ENCODE measurements around the gene SFSWAP.

The SFSWAP gene

DNA sequence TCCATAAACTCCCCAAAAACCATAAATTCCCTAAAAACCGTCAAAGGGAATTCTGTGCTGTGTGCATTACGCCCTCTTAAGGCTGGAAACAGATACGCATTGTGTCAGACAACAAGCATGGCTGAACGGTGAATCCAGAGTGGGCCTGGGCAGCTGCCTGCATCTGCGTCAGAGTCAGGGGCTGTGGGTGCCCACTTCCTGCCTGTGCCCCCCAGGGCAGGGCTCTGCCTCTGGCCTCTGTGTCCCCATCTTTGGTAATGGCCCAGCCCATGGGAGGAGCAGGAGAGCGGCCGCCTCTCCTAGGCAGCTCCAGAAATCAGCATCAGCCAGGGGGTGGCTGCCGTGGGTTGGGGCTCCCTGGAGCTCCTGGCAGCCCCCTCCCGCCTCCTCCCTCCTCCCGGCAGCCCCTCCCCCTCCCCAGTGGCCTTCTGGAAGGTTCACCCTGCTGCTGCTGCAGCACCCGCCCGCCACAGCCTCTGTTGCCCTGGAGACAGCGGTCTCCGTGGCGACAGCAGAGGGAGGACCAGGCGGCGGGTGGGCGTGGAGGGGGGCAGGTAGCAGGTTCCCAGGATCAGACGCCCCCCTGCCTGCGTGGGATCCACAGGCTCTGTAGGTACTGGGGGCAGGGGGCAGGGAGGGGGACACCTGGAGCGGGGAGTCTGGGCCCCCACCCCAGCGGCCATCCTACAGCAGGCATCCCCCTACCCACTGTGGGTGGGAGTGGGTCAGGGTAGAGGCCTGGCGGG is 123.2 kb downstream of the SFSWAP start:
- TF ChIP-seq GATA3 (IDR thresholded peaks at IDR 0.05; ENCODE audit: low read depth, low read length) = no peak
- TF ChIP-seq GATA2 (IDR thresholded peaks at IDR 0.05; ENCODE audit: low read depth, low read length) = no peak

DNA sequence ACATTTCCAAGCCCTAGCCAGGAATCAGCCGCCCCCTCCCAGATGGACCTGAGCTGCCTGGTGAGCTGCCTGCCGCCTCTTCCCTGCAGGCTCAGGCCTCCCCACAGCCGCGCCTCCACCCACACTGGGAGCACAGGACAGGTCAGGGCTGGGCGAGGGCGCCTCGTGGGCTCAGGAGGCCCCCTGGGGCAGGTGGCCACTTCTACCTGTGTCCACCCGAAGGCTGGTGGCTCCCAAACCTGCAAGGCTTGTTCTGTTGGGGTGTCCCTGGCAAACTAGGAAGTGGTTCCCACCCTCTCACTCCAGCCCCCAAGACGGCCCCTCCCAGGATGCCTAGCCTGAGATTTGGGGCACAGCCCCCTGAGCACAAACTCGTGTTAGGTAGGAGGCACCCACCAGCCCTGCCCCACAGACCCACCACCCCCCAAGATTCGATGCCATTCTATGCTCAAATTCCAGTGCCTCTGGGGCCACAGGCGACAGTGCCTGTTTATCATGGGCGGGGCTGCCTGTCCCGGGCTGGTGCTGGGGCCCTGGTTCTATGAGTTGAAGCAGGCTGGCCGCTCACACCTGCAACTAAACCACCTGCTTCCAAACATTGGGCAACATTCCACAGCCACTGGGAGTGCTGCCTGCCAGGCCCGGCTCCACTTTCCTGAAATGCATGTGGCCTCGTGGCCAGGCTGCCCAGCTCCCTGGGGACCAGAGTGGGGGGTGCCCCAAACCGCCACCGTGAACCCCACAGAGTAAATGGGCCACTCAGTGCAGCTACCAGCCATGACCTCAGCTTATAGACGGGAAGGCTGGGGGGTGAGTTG is 124.1 kb downstream of the SFSWAP start:
- TF ChIP-seq GATA3 (IDR thresholded peaks at IDR 0.05; ENCODE audit: low read depth, low read length) (no peak), GATA2 (IDR thresholded peaks at IDR 0.05; ENCODE audit: low read depth, low read length) (no peak)

DNA sequence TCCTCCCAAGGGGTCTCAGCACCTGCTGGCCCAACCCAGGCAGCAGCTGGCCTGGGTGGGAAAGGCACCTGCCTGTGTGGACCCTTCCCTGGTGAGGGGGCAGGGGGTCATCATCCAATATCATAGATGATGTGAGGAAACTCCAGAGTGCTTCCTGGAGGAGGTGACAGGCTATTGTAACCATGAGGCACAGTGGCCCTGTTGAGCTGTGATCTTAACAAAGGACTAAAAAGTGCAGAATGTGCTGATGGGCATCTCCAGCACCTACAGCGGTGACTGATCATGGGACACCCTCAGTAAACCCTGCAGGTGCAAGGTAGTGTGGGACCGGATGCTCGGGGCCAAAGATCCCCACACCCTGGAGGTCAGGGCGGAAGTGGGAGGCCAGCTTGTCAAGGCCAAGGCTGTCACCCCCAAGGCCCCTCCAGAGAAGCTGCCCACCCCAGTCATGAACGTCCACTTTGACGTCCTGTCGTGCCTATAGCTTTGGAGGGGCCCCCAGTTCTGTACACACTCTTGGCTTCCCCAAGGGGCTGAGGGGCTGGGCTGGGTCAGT is 124.8 kb downstream of the SFSWAP start:
- TF ChIP-seq GATA2 (IDR thresholded peaks at IDR 0.05; ENCODE audit: low read depth, low read length) (no peak), GATA3 (IDR thresholded peaks at IDR 0.05; ENCODE audit: low read depth, low read length) (no peak)

GRCh38 chr12:131836193-131836592 is 125.3 kb downstream of the SFSWAP start:
- TF ChIP-seq GATA3 (IDR thresholded peaks at IDR 0.05; ENCODE audit: low read depth, low read length) (no peak), GATA2 (IDR thresholded peaks at IDR 0.05; ENCODE audit: low read depth, low read length) (no peak)

- no peak for TF ChIP-seq GATA2 (IDR thresholded peaks at IDR 0.05; ENCODE audit: low read depth, low read length)
- TF ChIP-seq GATA3 (IDR thresholded peaks at IDR 0.05; ENCODE audit: low read depth, low read length) = no peak
Measured at GRCh38 chr12:131836714-131837397, 126.0 kb downstream of the SFSWAP start.

DNA sequence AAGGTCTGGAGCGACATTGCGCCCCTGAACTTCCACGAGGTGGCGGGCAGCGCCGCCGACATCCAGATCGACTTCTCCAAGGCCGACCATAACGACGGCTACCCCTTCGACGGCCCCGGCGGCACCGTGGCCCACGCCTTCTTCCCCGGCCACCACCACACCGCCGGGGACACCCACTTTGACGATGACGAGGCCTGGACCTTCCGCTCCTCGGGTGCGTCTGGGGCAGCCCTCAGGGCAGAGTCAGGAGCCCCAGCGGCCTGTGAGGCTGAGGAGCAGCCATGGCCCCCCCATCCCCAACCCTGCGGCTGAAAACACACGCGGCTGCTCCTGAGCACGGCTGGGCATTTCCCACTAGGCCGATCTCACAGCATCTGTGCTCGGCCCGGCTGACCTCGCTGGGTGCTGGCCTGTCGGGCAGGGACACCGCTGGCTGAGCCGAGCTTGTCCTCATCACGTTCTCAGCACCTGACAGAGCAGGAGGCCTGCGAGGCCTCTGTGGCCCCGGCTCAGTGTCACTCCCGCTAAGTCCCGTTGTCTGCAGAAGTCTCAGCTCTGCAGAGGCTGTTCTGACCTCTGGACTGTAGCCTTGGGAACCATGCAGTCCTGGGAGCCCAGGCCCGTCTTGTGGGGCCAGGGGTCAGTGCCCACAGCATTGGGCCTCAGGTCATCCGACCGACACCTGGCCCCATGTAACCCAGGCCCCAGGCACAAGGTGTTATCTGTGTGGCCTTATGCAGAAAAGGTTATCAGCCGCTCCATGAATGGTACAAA is 129.9 kb downstream of the SFSWAP start:
- no peak for TF ChIP-seq GATA3 (IDR thresholded peaks at IDR 0.05; ENCODE audit: low read depth, low read length)
- no peak for TF ChIP-seq GATA2 (IDR thresholded peaks at IDR 0.05; ENCODE audit: low read depth, low read length)

- TF ChIP-seq GATA2 (IDR thresholded peaks at IDR 0.05; ENCODE audit: low read depth, low read length) (no peak), GATA3 (IDR thresholded peaks at IDR 0.05; ENCODE audit: low read depth, low read length) (no peak)
Measured at GRCh38 chr12:131841547-131841946, 130.7 kb downstream of the SFSWAP start.

GRCh38 chr12:131842169-131842568 is 131.3 kb downstream of the SFSWAP start:
- TF ChIP-seq GATA2 (IDR thresholded peaks at IDR 0.05; ENCODE audit: low read depth, low read length) (no peak), GATA3 (IDR thresholded peaks at IDR 0.05; ENCODE audit: low read depth, low read length) (no peak)

DNA sequence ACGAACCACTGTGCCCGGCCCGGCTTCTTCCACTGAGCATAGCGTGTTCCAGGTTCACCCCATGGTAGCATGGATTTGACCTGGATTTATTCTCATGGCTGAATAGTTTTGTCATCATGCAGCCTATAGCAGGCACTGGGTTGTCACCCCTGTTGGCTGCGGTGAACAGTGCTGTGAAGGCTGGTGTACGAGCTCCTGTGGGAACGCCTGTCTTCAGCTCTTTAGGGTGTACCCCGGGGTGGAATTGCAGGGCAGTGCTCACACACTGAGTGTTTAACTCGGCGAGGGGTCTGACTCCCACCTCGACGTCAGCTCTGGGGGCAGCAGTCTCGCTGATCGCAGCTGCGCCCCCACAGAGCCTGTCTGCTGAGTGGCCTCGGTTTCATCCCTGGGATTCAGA is 132.6 kb downstream of the SFSWAP start:
- no peak for TF ChIP-seq GATA3 (IDR thresholded peaks at IDR 0.05; ENCODE audit: low read depth, low read length)
- TF ChIP-seq GATA2 (IDR thresholded peaks at IDR 0.05; ENCODE audit: low read depth, low read length) = no peak

DNA sequence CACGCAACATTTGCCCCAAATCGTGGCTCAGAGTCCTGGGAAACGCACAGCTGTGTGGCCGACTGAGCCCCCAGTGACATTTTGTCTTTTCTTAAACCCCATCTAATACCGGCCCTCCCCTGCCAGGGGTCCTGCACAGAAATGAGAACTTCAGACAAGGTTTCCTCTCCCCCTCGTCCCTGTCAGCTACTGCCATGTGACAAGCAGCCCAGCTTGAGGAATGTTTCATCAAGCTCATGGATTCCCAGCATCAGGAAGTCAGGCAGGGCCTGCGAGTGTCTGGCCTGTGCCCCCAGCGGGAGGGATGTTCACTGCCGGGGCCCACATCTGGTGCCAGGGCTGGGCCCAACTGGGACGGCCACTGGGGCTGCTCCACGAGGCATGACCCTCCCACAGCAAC is 133.2 kb downstream of the SFSWAP start:
- TF ChIP-seq GATA2 (IDR thresholded peaks at IDR 0.05; ENCODE audit: low read depth, low read length) (no peak), GATA3 (IDR thresholded peaks at IDR 0.05; ENCODE audit: low read depth, low read length) (no peak)

DNA sequence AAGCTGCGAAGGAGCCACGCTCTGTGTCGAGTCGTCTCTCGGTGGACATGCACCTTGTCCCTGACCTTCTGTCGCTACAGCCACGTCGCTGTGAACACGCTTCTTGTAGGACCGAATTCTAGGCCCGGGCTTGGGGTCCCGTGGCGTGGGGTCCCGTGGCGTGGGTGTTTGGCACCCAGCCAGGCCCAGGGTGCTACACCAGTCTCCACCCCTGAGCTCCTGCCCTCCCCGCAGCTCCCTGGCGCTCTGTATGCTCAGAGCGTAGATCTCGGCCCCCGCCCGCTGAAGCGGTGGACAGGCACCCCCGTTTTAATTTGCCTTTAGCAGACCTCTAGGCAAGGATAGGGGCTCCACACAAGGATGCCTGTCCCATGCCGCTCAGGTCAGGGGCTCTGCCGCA is 133.8 kb downstream of the SFSWAP start:
- TF ChIP-seq GATA2 (IDR thresholded peaks at IDR 0.05; ENCODE audit: low read depth, low read length) = no peak
- no peak for TF ChIP-seq GATA3 (IDR thresholded peaks at IDR 0.05; ENCODE audit: low read depth, low read length)

- no peak for TF ChIP-seq GATA2 (IDR thresholded peaks at IDR 0.05; ENCODE audit: low read depth, low read length)
- no peak for TF ChIP-seq GATA3 (IDR thresholded peaks at IDR 0.05; ENCODE audit: low read depth, low read length)
Measured at GRCh38 chr12:131845121-131845520, 134.2 kb downstream of the SFSWAP start.

GRCh38 chr12:131847456-131847855 is 136.6 kb downstream of the SFSWAP start:
- TF ChIP-seq GATA3 (IDR thresholded peaks at IDR 0.05; ENCODE audit: low read depth, low read length) (no peak), GATA2 (IDR thresholded peaks at IDR 0.05; ENCODE audit: low read depth, low read length) (no peak)

Measured in SH-SY5Y (cell line).